ENCODE measurements around the gene LOXHD1.
A peak's percentile ranks its signal among the peaks of the same experiment; 100 is the strongest.

Gene LOXHD1

DNA sequence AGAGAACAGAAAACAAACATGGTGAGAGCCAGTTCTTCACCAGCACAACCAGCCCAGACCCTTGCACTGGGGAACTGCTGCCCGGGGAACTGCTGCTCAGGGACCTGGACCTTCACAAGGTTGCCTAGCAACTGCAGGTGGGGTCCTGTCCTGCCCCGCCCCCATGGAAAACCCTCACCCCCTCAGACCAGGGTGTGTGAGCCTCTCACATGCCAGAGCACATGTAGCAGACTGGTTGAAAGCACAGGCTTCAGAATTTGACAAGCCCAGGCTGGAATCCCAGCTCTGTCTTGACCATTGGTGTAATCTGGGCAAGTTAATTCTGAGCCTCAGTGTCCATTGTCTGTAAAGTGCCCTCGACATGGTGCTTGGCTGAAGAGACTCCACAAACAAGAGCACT lies 118.6 kb downstream of the LOXHD1 start:
- no peak for DNase-seq

DNA sequence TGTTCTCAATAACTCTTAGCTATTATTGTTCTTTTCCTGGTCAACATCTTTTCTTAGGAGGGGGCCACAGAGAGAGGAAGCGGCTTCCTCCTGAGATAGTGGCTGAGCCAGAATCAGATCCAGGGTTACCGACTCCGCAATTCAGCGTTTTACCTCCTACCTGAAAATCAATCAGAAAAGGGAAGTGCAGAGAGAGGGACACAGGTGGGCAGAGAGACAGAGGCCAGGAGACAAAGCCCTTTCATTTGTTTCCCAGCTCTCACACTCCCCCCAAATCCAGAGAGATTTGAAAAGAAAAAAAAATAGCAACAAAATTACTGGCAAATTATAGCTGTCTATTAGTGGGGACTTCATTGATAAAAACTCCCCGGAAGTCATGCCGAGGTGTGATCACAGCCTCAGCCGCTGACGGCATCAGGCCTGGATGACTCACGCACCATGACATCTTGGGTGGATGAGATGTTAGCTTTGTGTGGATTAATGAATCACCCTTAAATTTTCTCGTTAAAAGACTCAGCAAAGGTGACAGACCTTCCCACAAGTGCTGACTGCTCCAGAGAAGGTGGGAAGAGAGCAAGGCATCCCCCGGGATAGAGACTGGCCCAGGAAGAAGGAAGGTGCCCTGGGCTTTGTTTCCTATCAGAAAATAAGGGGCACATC lies 120.7 kb downstream of the LOXHD1 start:
- DNase-seq = no peak

GRCh38 chr18:46531482-46531881 lies 125.5 kb downstream of the LOXHD1 start:
- DNase-seq = no peak

DNA sequence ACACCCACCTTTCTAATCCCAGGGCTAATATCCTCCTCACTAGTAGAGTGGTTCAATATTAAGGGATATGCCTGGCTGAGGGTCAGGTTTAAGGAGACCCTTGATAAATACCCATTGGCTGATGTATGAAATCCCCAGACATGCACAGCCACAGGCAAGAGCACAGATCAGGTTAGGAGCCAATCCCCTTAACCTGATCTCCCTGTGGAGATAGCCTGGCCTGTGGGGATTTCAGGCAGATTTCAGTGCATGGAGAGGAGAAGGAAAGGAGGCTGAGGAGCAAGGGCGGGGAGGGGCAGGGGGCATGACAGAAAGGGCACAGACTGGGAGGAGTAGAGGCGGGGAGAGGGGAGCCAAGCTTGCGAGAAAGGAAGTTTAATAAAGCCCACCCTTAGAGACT lies 129.0 kb downstream of the LOXHD1 start:
- DNase-seq = no peak

DNA sequence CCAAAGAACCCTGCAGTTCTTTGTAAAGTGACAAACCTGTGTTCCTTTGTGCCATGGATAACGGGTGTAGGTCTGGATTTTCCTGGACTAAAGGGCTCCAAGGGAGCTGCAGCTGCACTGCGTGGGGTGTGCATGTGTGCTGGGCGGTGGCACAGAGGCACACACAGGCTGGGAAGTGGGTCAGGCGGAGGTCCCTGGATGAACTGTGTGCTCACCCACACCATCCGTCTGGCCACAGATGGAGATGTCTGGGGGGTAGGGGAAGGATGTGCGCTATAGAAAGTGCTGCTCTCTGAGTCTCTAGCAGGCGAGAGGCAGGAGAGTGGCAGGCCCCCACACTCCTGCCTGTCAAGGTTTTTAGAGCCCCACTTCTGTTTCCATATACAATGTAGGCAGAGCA lies 137.2 kb downstream of the LOXHD1 start:
- DNase-seq = no peak

DNA sequence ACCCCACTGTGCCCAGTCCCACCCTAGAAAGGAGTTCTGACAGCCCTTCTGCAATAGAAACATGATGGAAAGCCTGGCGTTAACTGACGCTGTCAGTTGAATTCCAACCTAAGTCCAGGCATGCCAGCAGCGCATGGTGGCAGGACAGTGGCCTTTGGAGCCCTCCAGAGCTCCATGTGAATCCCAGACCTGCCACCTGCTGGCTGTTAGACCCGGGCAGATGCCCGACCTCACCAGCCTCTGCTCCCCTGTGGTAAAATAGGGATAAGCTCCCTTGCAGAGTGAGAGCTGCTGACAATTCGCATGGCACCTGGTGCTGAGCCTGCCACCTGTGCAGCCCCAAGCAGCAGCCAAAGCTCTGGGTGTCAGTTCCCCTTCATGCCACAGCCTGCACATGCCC lies 138.6 kb downstream of the LOXHD1 start:
- DNase-seq = no peak

DNA sequence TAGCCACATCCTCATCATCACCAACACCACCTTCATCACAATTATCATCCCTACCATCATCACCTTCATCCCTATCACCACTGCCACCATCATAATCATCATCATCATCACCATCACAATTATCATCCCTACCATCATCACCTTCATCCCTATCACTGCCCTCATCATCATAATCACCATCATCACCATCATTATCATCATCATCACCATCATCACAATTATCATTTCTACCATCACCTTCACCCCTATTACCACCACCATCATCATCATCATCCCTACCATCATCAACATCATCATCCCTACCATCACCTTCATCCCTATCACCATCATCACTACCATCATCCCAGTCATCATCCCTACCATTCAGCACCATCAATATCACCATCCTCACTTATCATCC lies 140.5 kb downstream of the LOXHD1 start:
- no peak for DNase-seq

DNA sequence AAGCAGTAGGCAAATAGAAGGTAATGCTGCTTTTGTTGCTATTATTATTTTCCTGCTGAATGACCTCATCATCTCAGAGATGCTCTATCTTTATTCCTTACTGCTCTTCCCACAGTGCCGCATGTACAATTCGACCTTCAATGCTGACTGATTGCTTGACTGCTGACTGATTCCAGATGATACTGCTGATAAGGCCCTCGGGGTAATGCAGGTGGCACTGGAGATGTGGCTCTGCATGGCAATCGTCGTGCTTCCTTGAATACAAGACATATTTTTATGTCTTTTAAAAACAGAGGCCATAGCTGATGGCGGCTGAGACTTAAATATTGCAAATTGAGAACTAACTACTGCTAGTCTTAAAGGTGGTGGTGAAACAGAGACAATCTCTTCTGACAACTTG lies 146.6 kb downstream of the LOXHD1 start:
- no peak for DNase-seq

GRCh38 chr18:46509530-46509929 lies 147.5 kb downstream of the LOXHD1 start:
- no peak for DNase-seq

DNA sequence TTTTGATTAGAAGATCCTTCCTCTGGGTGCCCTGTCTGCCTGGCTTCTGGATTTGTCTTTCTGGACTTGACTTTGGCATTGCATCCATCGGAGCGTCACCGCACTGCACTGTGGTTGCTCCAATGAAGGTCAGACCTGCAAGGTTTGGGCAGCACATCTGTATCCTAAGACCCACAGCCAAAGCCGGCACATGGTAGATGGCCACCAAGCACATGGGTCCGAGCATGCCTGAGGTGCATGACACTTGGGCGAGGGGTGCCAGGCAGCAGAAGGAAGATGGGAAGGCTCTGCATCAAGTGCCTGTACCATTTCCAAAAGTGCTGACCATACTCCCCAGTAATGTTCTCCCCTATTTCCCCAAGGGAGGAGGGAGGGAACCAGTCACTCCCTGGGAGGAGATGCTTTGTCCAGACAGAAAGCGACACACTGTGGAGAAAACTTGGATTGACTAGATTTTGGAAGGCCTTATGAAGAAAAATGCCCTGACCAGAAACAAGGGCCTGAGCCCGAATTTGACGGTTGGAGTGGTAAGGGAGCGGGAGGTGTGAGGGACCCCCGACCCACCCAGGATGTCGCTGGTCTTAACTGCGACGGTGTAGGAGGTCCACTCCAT lies 149.9 kb downstream of the LOXHD1 start:
- DNase-seq = no peak

GRCh38 chr18:46502444-46502843 lies 154.6 kb downstream of the LOXHD1 start:
- DNase-seq = no peak

DNA sequence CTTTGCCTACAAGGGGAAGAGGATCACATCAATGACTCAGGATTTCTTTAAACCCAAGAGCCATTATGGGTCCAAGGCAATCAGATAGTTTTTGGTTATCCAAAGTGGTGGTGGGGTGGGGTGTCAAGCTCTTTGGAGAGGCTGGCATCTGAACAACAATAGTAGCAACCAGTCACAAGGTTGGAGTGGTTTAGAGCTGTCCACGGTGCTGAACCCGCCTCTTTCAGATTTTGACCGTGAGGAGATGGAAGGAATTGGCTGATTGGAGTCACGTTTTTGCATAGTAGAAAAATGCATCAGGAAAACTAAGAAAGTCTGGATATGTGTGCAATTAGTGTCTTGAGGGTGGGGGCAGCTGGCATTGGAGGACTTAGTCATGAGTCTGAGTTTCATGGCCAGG lies 159.9 kb downstream of the LOXHD1 start:
- DNase-seq = no peak

- no peak for DNase-seq
These were observed 168.4 kb downstream of the LOXHD1 start for GRCh38 chr18:46488471-46489213.

DNA sequence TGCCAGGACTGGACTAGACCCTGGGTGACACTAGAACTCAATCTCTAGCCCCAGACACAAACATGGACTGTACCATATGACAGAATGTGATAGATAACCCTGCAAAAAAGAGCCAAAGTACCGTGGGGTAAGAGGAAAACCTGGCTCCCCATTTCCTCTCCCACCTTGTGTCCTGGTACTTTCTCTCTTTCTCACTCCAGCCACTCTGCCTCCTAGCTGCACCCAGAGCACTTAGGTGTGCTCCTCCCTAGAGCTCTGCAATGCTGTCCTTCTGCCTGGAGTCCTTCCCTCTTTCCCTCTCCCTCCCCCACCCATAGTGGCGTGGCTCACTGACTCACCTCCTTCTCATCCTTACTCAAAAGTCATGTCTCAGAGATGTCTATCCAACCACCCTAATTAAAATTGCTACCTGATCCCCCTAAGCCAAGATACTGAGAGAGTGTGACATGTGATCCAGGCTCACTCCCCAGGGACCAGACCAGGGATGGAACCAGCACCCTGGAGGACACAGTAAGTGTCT lies 171.3 kb downstream of the LOXHD1 start:
- no peak for DNase-seq

DNA sequence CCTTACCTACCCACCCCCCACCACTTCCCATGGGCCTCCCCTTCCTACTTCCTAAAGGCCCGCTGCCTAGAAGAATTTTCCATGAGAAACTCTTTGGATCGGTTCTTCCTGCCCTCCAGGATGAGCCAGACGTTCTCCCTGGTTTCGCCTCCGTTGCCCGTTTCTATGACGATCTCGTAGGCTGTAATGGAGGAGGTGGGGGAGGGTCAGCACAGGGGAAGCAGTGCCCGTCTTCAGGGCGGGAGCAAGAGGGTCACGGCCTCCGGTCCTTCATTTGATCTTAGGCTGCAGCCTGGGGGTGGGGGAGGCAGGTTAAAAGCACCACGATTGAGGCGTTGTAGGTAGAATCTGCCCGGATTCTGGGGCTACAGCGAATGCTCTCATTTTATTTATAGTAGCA lies 172.0 kb downstream of the LOXHD1 start:
- DNase-seq = no peak

GRCh38 chr18:46482831-46483230 lies 174.2 kb downstream of the LOXHD1 start:
- no peak for DNase-seq

DNA sequence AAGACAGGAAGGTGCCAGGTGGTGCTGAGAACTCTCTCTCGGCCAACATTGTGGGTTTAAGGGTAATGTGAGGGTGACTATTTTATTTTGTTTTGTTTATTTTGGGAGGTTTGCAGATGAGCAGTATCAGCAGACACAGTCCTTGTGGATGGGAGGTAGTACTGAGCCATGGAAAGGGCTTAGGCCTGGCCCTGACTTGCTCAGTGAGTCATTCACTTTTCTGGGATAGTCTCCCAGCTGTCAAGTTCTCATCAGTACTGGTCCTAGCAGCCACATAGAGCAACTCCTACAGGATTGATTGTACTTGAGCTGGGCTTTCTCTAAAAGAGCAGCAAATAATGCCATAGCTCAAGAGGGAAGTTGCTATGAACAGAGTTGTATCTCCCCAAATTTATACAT lies 175.2 kb downstream of the LOXHD1 start:
- DNase-seq = no peak

DNA sequence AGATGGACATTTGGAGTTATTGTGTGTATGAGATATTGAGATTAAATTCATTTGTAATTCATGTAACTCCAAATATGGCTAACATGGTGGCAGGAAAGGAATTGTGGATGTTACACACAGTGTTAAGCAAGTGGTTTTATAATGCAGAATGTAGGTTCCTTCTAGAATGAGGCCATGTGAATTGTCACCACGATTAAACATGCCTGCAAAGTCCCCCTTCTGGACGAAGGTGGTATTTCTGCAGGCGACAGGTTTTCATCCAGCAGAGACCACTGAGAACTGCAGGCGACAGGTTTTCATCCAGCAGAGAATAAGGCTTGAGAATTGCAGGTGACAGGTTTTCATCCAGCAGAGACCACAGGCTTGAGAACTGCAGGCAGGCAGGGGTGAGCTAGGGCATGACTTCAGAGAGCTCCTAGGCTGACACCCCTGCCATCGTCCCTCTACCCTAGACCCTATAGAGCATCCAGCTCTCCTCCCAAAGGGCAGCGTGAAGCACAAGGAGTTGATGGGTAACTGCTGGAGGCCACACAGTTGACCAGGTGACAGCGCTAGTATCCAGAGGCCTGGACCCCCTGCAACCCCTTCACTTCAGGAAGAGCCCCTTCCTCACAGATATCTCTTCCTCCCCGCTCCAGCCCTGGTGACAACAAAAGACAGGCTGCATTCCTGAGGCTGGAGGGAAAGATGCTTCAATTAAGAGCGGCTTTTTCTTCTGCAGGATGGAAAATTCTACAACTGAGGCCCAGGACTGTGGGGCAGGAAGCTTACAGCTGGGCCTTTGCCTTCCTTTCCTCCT lies 175.8 kb downstream of the LOXHD1 start:
- peak; percentile 19 to 41 for DNase-seq

DNA sequence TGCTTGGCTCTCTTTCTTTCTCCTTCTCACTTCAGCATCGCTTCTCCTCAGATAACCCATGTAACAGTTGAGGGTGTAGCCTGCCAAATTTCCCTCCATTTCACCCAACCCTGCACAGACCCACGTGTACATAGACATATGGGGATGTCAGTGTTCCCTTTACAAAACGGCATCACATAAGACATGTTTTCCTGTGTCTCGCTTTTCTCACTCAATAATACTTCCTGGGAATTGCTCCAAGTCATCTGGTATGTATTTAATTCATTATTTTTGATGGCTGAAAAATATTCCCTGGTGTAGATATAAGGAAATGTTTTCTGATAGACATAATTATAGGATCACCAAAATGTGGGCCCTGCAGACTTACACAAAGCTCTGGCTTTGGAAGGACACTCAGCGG lies 176.8 kb downstream of the LOXHD1 start:
- no peak for DNase-seq

DNA sequence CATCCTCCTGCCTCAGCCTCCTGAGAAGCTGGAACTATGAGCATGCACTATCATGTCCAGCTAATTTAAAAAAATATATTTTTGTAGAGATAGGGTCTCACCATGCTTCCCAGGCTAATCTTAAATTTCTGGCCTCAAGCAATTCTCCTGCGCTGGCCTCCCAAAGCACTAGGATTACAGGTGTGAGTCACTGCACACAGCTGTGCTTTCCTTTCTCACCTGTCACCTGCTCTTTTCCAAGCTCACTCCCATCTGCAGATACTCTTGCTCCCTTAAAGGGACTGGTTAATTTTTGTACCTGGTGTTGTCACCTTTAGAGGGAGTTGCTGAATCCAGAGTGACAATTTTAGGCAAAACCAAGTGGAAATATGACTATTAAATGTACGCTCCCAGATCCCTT lies 178.2 kb downstream of the LOXHD1 start:
- no peak for DNase-seq

GRCh38 chr18:46477425-46478011 lies 179.5 kb downstream of the LOXHD1 start:
- DNase-seq = no peak

GRCh38 chr18:46475390-46475752 lies 181.6 kb downstream of the LOXHD1 start:
- no peak for DNase-seq
